Measurements from ENCODE around the gene B4GALT5.

GRCh38 chr20:49622243-49622642, 91.4 kb downstream of the B4GALT5 start:
- TF ChIP-seq CTCF (conservative IDR thresholded peaks at IDR 0.05 in 1 of 2, IDR thresholded peaks at IDR 0.05 in 1 of 2; ENCODE audit: low read depth in 1 of 2, low read length in 2 of 2): no peak
- TF ChIP-seq EZH2 (IDR thresholded peaks at IDR 0.05; ENCODE audit: low read length, missing control alignments): no peak

Measured in fibroblast of lung (primary cell).